GM18499 (cell line): ENCODE measurements around the gene FTCDNL1.

Experiments
- ATAC-seq: cut with Tn5 transposase; IDR thresholded peaks from one replicate; pipeline ENCODE4 v1.9.1; 2021; ENCODE audit warnings: moderate number of reproducible peaks; ENCODE audit not compliant: insufficient read depth, unreplicated experiment

FTCDNL1 gene

DNA sequence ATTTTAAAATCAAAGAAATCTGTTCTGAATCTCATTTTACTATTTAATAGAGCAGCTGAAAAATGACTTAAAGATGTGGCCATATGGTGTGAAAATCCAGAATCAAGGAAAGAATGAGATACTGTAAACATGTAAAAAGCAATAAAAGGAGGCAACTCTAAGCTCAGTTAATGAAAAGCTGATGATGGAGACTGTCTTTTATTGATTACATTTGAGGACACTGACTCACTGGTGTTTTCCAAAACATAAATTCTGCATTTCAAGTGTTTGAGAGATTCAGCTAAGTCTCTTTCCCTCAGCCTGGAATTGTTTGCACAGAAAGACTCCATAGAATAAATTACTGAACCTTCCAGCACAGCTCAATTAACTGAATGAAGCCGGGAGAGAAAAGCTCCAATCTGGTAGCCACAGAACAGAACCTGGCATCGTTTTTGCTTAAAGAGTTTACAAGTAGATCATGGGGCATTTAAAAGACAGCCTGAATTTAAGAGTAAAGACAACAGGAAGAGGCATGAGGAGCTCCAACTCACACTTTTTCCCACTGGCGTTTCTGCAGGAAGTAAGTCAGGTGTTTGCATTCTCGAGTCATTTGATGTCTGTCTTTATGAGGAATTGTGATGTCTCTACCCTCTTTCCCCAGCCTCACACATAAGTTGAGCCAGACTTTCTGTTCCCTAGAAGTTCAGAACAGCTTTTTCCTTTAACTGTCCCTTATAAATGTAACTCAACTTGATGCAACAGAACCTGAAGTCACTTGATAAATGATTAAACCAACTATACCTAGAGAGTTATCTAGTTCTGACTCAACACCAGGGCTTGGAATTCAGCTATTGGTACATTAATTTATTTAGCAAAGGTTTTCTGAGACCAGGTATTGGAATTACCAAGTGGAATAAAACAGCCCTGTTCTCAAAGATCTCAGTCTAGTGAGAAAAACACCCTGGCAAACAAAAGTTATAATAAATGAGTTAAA, 53.3 kb downstream of the FTCDNL1 start:
- no peak for ATAC-seq

- no peak for ATAC-seq
Measured at GRCh38 chr2:199792381-199792780, 58.6 kb downstream of the FTCDNL1 start.

DNA sequence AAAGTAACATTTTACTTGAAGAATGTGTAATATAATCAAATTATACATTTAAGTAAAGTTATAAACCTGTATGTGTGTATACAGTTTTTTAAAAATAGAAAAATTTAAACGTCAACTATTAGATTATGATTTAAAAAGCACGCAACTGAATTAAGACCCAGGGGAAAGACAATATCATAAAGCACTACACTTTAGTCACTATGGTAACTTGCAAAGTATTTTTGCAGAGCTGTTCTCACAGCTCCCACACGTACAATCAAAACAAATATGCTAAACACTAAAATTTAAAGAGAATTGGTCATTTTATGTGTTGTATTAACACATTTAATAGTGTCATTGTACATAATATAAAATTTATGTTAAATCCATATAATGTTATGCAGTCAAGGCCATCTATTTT, 59.7 kb downstream of the FTCDNL1 start:
- ATAC-seq: no peak

GRCh38 chr2:199784512-199784911, 66.5 kb downstream of the FTCDNL1 start:
- ATAC-seq: no peak

DNA sequence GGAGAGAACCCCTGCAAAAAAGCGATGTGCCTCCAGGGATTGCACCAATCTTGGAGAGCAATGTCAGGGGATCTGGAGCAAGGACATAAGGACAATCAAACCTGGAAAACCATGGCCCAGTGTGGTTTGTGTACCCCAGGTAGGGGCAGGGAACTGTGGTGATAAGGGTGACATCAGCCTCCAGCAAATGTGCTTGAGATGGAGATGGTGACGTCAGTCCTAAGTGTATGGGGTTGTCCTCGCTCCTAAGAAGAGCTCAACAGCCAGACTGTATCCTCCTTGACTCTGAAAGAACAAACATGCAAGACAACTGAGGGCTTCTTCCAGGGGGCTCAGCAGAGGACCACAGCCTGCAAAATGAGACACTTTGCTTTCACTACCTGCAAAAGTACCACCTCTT, 71.4 kb downstream of the FTCDNL1 start:
- ATAC-seq: no peak

- ATAC-seq: no peak
Measured at GRCh38 chr2:199778655-199779054, 72.3 kb downstream of the FTCDNL1 start.

DNA sequence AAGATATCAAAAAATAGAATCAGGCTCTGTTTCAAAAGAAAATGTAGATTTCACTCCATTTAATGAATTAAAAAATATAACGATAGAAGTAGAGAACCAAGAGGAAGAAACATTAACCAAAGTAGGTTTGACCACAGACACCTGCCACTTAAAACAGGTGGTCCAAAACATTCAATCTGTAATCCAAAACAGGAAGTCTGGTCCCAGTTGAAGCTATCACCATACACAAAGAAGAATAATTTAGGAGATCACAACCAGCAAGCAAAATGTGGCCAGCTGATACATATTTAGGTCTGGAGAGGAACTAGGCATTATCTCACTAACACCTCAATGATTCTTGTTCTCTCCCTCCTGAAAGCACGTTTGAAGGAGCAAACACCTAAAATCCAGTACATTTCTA, 73.1 kb downstream of the FTCDNL1 start:
- no peak for ATAC-seq

DNA sequence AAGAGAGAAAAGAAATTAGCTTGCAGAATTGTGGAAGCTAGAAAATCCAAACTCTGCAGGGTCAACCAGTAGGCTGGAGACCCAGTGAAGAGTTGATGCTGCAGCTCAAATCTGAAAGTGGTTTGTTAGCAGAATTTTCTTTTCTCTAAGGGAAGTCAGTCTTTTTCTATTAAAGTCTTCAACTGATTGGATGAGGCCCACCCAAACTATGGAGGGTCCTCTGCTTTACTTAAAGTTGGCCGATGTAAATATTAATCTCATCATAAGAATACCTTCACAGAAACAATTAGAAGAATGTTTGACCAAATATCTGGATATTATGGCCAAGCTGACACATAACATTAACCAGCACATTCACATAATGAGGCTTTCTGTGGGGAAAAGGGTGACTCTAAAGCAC, 73.7 kb downstream of the FTCDNL1 start:
- no peak for ATAC-seq

GRCh38 chr2:199775267-199775666, 75.7 kb downstream of the FTCDNL1 start:
- ATAC-seq: no peak

GRCh38 chr2:199772035-199772976, 78.7 kb downstream of the FTCDNL1 start:
- ATAC-seq: no peak

DNA sequence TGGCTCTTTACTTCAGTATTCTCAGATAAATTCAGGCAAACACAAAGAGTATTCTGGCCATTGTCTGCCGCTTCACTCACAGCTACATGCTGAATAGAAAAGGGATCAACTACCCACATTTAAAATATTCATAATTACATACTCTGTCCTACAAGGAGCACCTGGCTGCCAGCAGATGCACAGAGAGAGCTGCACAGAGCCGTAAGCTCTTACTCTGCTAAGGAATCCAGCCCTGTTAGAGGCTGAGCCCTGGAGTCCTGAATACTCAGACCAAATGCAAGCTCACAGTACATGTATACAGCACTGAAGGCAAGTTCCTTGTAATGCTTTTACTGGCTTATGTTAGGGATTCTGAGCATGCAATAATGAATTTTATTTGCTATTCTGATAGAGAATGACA, 80.3 kb downstream of the FTCDNL1 start:
- no peak for ATAC-seq

DNA sequence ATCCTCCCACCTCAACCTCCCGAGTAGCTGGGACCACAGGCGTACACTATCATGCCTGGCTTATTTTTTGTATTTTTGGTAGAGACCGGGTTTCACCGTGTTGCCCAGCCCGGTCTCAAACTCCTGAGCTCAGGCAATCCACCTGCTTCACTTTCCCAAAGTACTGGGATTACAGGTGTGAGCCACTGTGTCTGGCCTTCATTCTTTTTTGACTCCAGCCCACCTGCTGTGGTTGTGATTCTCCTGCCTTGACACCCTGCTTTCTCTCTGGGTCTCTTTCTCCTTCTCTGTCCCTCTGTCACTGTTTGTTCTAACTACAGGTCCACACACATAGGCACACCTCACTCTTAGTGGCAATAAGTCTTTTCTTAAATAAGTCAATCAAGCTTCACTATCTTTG, 85.3 kb downstream of the FTCDNL1 start:
- ATAC-seq: no peak

DNA sequence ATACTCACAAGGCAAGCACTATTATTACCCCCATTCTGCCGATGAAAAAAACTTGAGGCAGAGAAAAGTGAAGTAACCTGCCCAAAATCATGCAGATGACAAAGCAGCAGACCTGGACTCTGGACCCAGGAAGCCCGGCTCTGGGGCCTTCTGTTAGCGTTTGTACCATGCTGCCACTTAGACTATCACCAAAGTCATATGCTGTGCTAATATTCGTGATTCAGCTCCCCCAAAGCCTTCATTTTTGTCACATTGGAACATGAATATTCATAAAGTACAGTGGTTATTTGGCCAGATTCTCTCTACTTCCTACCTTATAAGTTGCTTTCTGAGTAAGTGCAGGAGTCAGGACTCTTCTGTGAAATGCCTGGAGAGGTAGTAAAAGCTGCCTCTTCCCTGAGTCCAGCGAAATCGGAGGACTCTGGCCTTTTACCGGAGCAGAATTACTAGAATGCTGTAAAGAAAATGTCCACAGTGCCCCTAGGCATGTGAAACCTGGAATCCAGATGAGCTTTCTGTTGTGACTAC, 86.7 kb downstream of the FTCDNL1 start:
- ATAC-seq: no peak

DNA sequence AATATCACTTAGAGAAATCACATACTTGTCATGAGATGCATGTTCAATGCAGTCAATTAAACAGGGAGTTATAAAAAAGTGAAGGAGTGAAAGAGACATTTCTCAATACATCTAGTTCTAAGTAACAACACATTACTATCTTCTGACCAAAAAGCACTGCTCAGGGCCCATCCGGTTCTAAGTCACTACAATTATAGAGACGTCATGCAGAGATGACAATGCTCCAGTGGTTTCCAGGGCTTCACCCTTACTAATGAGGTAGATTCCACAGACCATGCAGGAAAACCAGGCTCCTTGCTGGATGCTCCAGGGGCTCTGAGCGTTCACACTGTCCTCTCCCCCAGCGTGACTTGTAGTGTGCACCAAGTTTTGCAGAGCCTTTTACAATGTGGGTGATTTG, 88.0 kb downstream of the FTCDNL1 start:
- no peak for ATAC-seq

DNA sequence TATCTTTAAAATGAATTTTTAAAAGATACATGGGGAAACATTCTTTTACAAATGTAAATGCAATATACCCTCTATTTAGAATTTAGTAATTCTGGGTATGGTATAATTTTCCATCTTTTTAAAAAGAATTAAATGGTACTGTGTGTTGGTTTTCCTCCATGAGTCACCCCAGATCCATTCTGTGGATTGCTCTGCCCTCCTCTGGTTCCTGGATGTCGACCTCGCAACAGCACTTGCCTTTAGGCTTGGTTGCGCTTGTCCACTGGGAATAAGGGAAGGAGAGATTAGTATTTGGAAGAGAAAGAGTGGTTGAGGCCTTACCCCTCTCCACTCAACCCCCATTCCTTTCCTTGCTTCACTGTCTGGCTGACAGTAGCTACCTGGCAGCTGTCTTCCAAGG, 90.4 kb downstream of the FTCDNL1 start:
- no peak for ATAC-seq

DNA sequence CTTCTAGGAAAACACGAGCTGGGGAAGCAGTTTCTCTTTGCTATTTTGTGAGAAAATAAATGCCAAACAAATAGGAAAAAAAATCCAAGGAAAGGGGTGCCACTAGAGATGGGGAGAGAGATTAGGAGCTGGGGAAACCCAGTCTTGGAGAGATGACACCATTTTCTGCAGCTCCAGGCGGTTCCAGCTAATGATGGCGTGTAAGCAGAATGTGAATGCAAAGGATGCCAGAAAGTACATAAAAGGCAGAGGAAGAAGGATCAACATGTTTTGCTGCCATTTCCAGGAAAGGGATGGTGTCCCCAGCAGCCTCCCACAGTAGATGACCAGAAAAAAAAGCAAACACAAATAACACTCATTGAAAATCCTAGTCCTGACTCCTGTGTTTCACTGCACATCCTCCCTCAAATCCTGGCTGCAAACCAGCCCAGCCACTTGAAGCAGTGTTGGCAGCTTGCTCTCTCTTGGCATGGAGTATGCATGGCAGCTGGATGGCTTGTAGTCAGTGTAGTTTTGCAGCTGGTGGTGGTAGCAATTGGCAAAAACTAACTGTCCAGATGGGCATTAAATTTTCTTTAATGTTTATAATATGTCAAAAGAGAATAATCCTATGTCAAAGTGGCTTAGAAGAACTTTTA, 93.6 kb downstream of the FTCDNL1 start:
- ATAC-seq: no peak

GRCh38 chr2:199756743-199757142, 94.2 kb downstream of the FTCDNL1 start:
- ATAC-seq: no peak

- no peak for ATAC-seq
Measured at GRCh38 chr2:199756211-199756610, 94.8 kb downstream of the FTCDNL1 start.

DNA sequence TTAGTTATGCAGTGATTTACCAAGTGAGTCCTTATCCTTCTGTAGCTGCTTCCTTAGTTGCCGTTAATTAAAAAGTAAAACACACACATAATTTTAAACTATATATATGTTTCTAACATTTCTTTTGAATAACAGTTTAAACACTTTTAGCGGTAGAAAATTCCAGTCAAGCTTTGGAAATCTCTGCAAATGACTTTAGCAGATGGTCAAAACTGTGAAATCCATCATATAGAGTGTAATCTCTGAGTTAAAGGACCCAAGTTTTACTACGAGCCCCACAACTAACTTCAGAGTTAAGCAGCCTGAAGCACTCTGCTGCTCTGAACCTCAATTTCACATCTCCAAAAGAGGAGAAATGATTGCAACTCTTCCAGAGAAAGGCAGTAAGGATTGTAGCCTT, 96.2 kb downstream of the FTCDNL1 start:
- no peak for ATAC-seq

GRCh38 chr2:199751492-199752120, 99.4 kb downstream of the FTCDNL1 start:
- no peak for ATAC-seq
